Testis (tissue), 3 donors: ENCODE data around the gene ATOSB. TPM values are rescaled to one million over a fixed set of nuclear protein-coding genes. Genes with fewer than 3 reads are reported as not detected.

Experiments used
- DNase-seq: peaks from one replicate; pipeline ENCODE4 v3.0.0-alpha.2; 2019
- H3K27ac ChIP-seq, 2 donors: fragments of 200-600 bp; sonication (generic); one replicate each; pipeline ENCODE4 v1.5.1; 2019
- H3K27me3 ChIP-seq: fragments of 200-600 bp; sonication (generic); one replicate; pipeline ENCODE4 v1.5.1; 2019
- H3K36me3 ChIP-seq: fragments of 200-600 bp; sonication (generic); one replicate; pipeline ENCODE4 v1.5.1; 2017; ENCODE audit warnings: low read depth; ENCODE audit errors: missing control alignments
- H3K4me1 ChIP-seq: fragments of 200-600 bp; sonication (generic); one replicate; pipeline ENCODE4 v1.5.1; 2019
- H3K4me3 ChIP-seq, 2 donors: fragments of 200-600 bp; sonication (generic); one replicate each; pipeline ENCODE4 v1.5.1; 2017 to 2019
- H3K9me3 ChIP-seq: fragments of 200-600 bp; sonication (generic); one replicate; pipeline ENCODE4 v1.5.1; 2017
- POLR2A ChIP-seq: fragments of 450-650 bp; IDR thresholded peaks from one replicate; pipeline ENCODE4 v1.6.1; 2017; ENCODE audit warnings: antibody characterized with exemption, mild to moderate bottlenecking, moderate library complexity
- WGBS, 2 donors: methylation state at CpG; one replicate each; pipeline ENCODE4 v1.1.5; 2018; 5-methylcytosine and 5-hydroxymethylcytosine counted together
- intact Hi-C: fragments of 100-400 bp; cut with DNase I; formaldehyde crosslinking; loops from one replicate; pipeline ENCODE4 v1.15.1; 2023; ENCODE audit warnings: low total_unique reads
- polyA plus RNA-seq: library from polyadenylated mRNA; stranded (reverse); fragments of 350-450 nt; fragmentation: Illumina TruSeq; extraction: RNeasy Lipid Tissue Mini Kit (QIAGEN cat#74804); gene quantifications from one replicate; pipeline ENCODE4 v1.2.3, GENCODE V29; 2014; ENCODE audit warnings: low read depth, low replicate concordance; ENCODE audit not compliant: insufficient read depth
- total RNA-seq, 2 donors: library from RNA; depleted of rRNA; stranded (reverse); fragments of >200 nt; gene quantifications; one replicate each; pipeline ENCODE4 v1.2.3, GENCODE V29; 2016
- TF ChIP-seq, protein P1 (sequence below), 3 experiments: fragments of 450-650 bp in 2 of 3; fragments of 200-600 bp in 1 of 3; sonication (generic) in 1 of 3; IDR thresholded peaks; one replicate each; pipeline ENCODE4 v1.5.1; 2016 to 2019; ENCODE audit warnings: antibody characterized with exemption in 3 of 3, mild to moderate bottlenecking in 2 of 3, moderate library complexity in 1 of 3

Gene ATOSB
- total and polyA plus RNA-seq, 3 donors from 2014 or later, result 15.9 to 19.6 (median 16.0) TPM

DNA sequence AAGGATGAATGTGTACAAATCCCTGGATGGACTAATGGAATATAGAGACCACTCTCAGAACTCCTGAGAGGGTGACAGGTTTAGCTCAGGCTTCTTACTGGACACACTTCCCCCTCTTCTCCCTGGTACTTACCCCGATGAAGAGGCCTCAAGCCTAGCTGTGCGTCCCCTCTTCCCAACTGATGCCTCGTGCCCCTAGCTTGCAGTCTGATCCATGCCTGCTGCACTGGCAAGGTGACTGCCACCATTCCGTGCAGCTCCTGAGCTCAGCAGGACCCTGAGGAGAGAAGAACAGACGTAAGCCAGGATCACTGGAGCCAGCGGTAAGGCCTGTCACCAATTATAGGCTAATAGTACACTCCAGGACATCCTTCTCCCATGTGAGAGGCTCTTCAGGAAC, 7.2 kb downstream of the ATOSB start:
- Histone ChIP-seq H3K4me3 (no peak overlapping the region), H3K9me3 (no peaks in the 10 kb centered on the region), H3K27me3 (no peaks in the 10 kb centered on the region), H3K4me1 (peaks cover 21% of the 10 kb centered on the region), H3K27ac (no peak overlapping the region), H3K36me3 (no peaks in the 10 kb centered on the region)
- DNase-seq, result peak; percentile 8
- WGBS, 2 donors, result 91 to 93% methylated on average over 5 to 6 of the region's 6 CpGs
- TF ChIP-seq POLR2A, result no peak
- TF ChIP-seq, protein P1, sequence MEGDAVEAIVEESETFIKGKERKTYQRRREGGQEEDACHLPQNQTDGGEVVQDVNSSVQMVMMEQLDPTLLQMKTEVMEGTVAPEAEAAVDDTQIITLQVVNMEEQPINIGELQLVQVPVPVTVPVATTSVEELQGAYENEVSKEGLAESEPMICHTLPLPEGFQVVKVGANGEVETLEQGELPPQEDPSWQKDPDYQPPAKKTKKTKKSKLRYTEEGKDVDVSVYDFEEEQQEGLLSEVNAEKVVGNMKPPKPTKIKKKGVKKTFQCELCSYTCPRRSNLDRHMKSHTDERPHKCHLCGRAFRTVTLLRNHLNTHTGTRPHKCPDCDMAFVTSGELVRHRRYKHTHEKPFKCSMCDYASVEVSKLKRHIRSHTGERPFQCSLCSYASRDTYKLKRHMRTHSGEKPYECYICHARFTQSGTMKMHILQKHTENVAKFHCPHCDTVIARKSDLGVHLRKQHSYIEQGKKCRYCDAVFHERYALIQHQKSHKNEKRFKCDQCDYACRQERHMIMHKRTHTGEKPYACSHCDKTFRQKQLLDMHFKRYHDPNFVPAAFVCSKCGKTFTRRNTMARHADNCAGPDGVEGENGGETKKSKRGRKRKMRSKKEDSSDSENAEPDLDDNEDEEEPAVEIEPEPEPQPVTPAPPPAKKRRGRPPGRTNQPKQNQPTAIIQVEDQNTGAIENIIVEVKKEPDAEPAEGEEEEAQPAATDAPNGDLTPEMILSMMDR (IDR thresholded peaks at IDR 0.05), result no peak
- intact Hi-C loops, result loop anchor here (10.0 kb wide), 1 partner anchor 114 kb away; no protein-coding TSS in a partner anchor

DNA sequence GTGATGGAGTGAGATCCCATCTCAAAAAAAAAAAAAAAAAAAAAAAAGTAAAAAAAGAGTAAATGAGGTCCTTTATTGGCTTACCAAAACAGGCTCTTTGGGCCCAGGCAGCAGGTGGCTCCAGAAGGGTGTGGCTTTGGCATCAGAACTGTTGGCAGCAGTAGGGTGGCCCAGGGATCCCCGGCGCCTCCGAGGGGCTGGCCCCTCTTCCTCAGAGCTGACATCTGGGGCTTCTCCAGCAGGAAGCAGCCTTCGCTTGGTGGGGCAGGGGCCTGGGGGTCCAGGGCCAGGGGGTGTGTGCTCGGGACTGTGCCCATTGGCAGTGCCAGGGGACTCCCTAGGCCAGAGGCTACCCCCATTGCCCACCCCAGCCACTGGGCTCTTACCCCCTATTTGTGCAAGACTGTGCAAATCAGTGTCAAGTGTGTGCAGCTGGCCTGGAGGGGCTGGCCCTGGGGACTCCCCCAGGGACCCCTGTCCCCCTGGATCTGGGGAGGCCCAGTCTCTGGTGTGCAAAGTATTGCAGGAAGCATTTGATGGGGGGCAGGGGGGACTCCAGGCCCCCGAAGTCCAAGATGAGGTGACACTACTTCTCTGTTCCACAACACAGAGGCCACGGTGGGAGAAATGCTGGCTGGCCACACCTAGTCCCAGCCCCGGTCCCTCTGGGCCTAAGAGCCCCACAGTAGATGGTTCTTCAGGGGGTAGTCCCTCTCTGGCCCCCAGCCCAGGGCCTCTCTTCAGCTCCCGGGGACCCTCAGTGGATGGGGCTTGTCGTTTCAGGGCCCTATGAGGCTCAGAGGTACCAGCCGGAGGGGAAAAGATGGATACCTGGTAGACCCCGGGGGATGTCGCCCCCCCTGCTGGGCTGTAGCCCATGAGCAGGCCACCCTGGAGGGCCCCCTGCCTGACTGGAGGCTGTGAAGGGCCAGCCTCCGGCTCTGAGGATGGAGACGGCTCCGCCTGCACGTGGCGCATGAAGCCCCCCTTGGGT, 8.1 kb downstream of the ATOSB start:
- intact Hi-C loops, result loop anchor here (10.0 kb wide), 1 partner anchor 113 kb away; no protein-coding TSS in a partner anchor
- no peak overlapping the region for H3K4me3 ChIP-seq
- no peak for DNase-seq
- no peaks in the 10 kb centered on the region for H3K36me3 ChIP-seq
- WGBS, 2 donors, result 72 to 80% methylated on average over 8 to 17 of the region's 18 CpGs
- H3K27ac ChIP-seq, result no peak overlapping the region
- H3K27me3 ChIP-seq, result no peaks in the 10 kb centered on the region
- TF ChIP-seq, protein P1 (IDR thresholded peaks at IDR 0.05), result no peak
- TF ChIP-seq POLR2A, result no peak
- H3K9me3 ChIP-seq, result no peaks in the 10 kb centered on the region
- H3K4me1 ChIP-seq, result peaks cover 22% of the 10 kb centered on the region

- 83 to 92% methylated on average over 7 of the region's 7 CpGs for WGBS, 2 donors
- Histone ChIP-seq H3K36me3 (no peaks in the 10 kb centered on the region), H3K9me3 (no peaks in the 10 kb centered on the region), H3K27ac (no peak overlapping the region), H3K4me1 (peaks cover 21% of the 10 kb centered on the region), H3K4me3 (no peak overlapping the region), H3K27me3 (no peaks in the 10 kb centered on the region)
- intact Hi-C loops, result loop anchor here (10.0 kb wide), 1 partner anchor 112 kb away; no protein-coding TSS in a partner anchor
- no peak for DNase-seq
- no peak for TF ChIP-seq POLR2A
- TF ChIP-seq, protein P1 (IDR thresholded peaks at IDR 0.05), result no peak
Observed at GRCh38 chr9:35106343-35106730, 9.3 kb downstream of the ATOSB start.

DNA sequence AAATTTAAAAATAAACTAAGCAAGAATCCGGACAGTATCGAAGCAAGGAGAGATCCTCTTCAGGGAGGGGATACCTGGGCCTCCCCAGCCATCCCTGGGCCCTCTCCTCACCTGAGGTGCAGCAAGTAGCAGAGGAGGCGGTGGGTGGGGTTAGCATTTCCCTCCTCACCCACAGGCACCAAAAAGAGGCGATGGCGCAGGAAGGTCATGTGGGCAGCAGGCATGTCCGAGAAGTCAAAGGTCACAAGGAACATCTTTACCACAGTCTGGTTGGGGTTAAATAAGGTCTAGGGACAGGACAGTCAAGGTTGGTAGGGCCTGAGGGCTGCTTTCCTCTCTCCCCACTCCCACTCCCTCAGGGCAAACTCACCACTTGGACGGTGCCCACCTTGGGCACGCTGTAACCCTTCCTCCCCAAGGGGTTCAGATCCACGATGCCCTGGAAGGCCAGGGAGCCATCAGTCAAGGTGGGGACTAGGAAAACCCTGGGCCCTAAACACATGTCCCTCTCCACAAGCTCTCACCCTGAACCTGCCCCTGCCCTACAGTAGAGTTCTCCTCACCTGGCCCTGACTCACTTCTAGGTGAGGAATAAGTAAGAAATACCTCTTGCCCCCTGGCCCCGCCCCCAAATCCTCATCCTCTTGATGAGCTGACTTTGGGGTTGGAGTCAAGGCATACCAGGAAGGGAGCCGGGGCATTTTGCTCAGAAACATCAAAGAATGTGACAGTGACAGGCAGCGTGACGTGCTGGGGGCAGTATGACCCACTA, 9.9 kb downstream of the ATOSB start:
- TF ChIP-seq, protein P1 (IDR thresholded peaks at IDR 0.05), result no peak
- no peak for TF ChIP-seq POLR2A
- Histone ChIP-seq H3K4me3 (no peak overlapping the region), H3K27me3 (no peaks in the 10 kb centered on the region), H3K9me3 (no peaks in the 10 kb centered on the region), H3K4me1 (peaks cover 17% of the 10 kb centered on the region), H3K36me3 (no peaks in the 10 kb centered on the region), H3K27ac (no peak overlapping the region)
- no peak for DNase-seq
- 87 to 89% methylated on average over 13 of the region's 13 CpGs for WGBS, 2 donors
- intact Hi-C loops, result loop anchor here (10.0 kb wide), 1 partner anchor 111 kb away; no protein-coding TSS in a partner anchor
